CD4-positive, alpha-beta T cell treated with Interleukin-15 for 4 hours (primary cell): ENCODE measurements around the gene SOCS4.
A peak's percentile ranks its signal among the peaks of the same experiment; 100 is the strongest.

Source experiments
- DNase-seq: peaks from one replicate; pipeline ENCODE4 v3.0.0-alpha.2; 2020; ENCODE audit warnings: low spot score

Gene SOCS4

DNA sequence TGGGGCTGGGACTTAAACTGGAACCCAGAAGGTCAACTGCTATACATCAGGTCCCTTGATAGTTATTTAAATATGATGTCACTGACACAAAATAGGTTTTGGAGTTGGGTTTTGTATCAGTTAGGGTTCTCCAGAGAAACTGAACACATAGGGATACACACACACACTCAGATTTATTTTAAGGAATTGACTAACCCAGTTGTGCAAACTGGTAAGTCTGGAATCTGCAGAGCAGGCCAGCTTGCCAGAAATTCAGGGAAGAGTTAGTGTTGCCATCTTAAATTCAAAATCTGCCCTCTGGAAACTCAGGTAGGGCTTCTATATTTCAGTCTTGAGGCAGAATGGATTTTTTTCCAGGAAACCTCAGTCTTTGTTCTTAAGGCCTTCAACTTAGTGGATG, 61.3 kb downstream of the SOCS4 start:
- no peak for DNase-seq

DNA sequence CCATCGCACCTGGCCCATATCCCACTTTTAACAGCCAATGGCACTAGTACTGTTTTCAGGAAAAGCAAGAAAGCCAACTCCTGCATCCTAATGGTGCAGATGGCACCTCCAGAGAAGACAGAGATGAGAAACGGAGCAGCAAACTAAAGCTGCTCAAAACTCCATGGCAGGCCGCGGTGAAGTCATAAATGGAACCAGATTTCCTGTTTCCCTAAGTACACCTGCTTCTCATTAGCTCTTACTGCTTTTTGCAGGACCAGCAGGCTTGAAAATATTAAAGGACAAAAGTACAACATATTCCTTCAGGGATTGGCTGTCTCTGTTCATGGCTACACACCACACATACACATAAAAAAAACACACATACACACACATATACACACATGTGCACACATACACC, 65.3 kb downstream of the SOCS4 start:
- no peak for DNase-seq

DNA sequence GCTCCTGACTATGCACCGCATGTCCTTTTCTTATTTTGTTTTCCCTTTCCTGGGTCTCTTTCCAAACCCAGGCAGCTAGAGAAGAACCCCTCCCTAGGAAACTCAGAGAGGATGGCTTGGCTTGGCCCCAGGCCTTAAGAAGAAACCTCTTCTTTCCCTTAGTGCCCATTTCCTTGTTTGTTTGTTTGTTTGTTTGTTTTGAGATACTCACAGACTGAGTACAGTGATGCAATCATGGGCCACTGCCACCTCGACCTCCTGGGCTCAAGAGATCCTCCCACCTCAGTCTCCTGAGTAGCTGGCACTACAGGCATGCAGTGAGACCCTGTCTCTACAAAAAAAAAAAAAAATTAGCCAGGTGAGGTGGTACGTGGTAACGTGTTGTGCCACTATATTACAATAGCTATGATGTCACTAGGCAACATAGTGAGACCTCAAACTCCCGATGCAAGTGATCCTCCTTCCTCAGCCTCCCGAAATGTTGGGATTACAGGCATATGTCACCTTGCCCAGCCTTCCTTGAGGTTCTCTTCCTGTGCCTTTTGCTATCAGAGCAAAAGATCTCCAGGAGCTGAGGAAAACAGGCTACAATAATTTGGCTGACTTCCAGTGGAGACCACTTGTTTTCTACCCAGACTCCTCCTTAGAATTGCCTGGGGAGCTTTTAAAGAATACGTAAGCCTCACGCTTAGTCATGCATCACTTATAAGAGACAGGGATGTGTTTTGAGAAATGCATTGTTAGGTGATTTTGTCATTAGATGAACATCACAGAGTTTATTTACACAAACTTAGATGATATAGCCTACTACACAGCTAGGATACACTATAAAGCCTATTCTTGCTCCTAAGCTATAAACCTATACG, 67.5 kb downstream of the SOCS4 start:
- DNase-seq, result no peak

DNA sequence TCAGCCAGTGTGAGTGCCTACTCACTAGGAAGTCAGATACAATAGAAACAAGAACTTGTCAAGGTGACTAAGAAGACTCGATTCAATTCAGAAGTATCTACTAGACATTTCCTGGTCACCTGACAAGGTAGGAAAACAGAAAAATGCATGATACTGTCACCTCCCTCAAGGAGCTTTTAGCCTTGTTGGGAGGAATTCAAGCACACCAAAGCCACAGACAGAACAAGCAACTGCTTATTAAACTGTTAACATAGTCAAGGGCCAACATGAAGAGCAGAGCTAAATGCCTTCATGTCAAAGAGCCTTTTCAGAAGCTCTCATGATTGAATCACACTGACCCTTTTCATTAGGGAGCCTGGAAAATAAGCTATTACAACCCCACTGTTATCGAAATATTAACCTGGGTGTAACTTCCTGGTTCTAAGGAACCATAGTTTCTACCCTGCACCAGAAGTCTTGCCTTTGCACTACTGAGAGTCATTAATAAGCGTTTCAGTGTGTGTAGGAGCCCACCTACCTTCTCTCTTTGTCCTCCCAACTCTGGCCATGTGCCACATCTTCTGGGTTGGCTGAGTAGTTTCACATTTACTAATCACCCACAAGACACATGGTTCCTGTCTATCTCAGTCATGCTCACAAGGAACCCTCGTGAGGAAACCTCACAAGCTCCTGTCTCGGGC, 71.0 kb downstream of the SOCS4 start:
- peak; percentile 52 for DNase-seq

DNA sequence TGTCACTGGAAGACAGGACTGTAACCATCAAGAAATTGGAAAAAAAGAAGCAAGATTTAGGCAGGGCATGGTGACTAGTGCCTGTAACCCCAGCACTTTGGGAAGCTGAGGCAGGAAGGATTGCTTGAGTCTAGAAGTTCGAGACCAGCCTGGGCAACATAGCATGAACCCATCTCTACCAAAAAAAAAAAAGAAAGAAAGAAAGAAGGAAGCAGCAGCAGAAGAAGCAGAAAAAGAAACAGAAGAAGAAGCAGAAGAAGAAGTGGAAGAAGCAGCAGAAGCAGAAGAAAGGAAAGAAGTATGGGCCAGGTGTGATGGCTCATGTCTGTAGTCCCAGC, 71.5 kb downstream of the SOCS4 start:
- DNase-seq, result no peak
